NCI-H2029 treated with DMSO at 0.1 percent for 48 hours (cell line): ENCODE measurements around the gene IL17RA.
"Not testable (repeated sequence)": the region's sequence is repeated elsewhere in the genome, so short reads cannot be mapped to it uniquely, and the experiment has no call there.

ENCODE experiments used
- DNase-seq: peaks from one replicate; lab custom pipeline; 2025; lab: John Stamatoyannopoulos, UW

The IL17RA gene, protein sequence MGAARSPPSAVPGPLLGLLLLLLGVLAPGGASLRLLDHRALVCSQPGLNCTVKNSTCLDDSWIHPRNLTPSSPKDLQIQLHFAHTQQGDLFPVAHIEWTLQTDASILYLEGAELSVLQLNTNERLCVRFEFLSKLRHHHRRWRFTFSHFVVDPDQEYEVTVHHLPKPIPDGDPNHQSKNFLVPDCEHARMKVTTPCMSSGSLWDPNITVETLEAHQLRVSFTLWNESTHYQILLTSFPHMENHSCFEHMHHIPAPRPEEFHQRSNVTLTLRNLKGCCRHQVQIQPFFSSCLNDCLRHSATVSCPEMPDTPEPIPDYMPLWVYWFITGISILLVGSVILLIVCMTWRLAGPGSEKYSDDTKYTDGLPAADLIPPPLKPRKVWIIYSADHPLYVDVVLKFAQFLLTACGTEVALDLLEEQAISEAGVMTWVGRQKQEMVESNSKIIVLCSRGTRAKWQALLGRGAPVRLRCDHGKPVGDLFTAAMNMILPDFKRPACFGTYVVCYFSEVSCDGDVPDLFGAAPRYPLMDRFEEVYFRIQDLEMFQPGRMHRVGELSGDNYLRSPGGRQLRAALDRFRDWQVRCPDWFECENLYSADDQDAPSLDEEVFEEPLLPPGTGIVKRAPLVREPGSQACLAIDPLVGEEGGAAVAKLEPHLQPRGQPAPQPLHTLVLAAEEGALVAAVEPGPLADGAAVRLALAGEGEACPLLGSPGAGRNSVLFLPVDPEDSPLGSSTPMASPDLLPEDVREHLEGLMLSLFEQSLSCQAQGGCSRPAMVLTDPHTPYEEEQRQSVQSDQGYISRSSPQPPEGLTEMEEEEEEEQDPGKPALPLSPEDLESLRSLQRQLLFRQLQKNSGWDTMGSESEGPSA

DNA sequence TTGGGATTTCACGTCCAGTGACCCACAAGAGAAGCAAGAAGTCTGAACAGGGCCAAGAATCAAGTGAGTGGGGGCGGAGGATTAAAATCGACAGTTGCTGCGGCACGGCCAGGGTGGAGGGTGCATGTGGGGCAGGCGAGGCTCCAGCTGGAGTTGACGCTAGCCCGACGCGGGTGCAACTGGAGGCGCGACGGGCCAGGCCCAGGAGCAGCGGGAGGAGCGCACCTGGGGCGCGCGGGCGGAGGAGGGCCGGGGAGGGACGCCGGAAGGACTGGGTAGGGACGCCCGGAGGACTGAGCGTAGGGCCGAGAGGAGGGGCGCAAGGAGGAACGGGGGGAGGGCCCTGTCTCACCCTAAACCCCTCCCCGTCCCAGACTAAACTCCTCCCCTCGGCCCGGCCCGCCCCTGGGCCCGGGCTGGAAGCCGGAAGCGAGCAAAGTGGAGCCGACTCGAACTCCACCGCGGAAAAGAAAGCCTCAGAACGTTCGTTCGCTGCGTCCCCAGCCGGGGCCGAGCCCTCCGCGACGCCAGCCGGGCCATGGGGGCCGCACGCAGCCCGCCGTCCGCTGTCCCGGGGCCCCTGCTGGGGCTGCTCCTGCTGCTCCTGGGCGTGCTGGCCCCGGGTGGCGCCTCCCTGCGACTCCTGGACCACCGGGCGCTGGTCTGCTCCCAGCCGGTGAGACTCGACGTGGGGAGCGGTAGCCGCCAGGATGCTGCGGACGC is at the start of gene IL17RA:
Gene IL17RA, plus strand, starts transcription at position 447 of the 723 bp plus-strand sequence. Its CDS starts 92 bp downstream, at position 539.
- DNase-seq: peak; percentile 74

DNA sequence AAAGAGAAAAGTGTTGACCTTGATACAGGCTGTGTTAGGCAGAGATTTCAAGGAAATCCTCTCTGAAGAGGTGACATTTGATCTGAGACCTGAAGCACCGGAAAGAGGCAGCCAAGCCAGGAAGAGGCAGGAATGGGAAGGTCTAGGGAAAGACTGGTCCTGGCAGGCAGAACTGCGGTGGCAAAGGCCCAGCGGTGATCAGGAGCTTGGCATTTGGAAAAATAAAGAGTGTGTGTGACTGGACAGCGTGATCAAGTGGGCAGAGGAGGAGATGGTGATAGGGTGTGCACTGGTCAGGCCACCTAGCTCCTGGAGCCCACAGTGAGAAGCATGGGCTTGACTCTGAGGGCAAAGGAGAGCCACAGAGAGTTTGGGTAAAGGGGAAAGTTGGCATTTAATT is 49.6 kb upstream of the IL17RA start:
- peak; percentile 84 for DNase-seq

DNA sequence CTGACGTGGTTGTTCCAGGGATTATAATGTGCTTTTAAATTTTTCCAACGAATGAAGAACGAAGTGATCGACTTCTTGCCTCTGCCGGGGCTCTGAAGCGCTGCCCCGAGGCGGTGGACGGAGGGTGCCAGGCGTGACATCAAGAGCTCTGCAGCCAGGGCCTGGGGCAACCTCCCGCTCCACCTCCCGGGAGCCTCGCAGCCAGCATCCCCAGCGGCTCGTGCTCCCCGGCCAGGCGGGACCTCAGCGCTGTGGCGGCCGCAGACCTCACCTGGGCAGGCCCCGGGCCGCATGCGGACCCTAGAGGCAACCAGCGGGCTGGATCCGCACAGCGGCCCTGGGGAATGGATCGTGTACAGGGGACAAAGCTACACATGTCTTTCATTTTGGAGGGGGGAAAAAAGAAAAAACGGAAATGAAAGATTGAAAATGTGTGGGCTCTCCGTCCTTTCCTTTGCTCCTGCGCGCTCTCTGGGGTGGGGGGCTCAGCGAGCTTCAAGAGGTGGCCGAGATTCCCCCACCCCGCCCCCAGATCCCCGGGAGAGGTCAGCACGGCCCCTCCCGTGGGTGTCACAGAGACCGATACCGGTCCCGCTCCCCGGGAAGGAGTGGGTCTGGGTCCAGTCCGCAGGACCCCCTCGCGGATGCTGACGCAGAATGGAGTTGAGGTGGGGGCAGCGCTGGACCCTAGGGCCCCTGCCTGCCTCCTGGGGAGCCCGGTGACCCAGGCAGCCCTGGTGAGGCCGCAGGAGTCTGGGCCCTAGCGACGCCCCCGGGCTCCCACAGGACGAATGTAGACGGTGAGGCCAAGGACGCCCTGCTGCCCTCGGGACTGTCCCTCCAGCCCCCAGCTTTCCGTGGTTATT is 48.6 kb upstream of the IL17RA start:
- DNase-seq: not testable (repeated sequence)

DNA sequence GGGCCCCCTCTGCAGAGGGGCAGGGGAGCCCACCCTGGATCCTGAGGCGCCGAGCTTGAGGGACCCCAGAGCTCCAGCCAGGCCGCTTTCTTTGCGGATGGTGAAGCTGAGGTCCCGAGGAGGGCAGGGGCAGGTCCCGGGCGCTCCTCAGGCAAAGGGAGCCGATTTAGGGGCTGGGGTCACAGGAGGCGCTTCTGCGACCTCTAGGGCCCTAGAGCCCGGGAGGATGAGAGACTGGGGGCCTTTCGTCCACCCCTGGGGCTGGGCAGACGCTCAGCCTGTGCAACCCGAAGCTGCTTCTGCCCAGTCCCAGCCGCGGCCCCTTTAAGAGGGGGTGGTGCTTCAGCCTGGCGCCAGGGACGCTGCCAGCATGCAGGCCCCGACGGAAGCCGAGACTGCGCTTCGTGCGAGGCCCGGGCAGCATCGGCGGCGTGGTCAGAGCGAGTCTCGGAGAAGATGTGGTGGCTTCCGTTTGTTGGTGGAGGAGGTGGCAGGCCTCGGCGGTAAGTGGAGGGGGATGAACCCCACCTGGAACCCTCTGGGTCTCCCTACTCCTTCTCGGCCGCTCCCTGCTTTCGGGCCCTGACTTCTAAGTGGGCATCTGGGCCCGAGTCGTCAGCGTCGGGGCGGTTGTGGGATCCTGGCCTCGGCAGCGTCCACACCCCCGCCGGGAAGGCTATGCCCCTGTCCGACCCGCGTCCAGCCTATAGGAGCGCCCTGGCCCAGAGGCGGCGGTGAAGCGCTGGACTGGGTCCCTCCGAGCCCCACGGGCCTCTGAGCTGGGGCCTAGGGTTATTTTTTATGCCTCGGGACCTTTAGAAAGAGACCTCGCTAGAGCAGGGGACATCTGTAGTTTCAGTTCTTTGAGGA is 47.7 kb upstream of the IL17RA start:
- DNase-seq: not testable (repeated sequence)

DNA sequence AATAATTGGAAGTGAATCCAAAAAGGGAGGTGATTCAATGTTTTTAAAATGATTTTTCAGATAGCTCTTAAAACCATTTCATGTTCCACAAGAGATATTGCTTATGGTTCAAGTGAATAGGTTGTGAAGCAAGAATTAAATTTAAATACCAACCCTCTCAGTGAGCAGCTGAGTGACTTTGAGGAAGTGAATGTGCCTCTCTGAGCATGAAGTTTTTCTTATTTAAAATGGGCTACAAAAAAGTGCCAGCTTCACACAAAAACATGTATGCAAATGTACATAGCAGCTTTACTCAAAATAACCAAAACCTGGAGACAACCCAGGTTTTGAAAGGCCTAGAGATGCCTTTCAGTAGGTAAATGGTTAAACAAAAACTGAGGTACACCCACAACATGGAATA is 41.3 kb upstream of the IL17RA start:
- DNase-seq: no peak

DNA sequence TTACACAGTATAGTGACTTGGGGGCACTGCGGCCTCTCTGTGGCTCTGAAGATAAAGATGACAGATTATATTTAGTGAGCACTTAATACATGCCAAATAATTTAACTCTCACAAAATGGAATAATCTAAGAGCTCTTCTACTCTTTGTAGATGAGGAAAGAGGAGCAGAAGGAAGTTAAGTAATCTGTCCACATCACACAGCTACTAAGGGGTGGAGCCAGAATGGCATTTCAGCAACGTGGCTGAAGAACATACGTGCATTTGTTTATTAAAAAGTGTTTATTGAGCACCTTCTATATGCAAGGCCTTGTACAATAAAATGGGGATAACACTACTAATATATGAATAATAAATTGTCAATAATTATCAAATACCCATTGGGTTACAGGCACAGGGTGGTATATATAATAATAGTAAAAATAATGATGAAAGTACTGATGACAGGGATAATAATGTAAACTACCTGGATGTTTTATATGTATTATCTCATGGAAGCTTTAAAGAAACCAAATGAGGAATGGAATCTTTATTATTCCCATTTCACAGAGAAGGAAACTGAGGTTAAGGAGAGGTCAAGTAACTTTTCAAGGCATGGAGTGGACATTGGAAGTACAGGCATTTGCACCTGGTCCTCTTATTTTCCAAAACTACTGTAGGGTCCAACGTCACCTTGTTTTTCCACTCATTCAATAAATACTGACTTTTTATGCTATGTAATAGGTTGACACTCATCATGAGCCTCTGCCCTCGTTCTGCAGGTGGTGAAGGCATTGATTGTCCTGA is 38.0 kb upstream of the IL17RA start:
- no peak for DNase-seq

DNA sequence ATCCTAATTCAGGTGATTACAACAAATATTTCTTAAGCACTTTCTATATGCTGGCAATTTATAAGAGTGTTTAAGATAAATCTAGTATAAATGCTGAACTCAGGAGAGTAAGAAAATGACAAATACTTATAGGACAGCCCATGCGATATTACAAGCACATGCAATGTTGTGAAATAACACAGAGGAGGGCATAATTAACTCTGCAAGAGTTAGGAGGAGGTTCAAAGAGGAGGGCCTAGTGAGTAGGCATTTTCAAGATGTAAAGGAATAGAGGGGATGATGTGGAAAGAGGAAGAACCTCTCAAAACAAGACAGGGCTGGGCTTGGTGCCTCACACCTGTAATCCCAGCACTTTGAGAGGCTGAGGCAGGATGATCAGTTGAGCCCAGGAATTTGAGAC is 37.1 kb upstream of the IL17RA start:
- DNase-seq: no peak

DNA sequence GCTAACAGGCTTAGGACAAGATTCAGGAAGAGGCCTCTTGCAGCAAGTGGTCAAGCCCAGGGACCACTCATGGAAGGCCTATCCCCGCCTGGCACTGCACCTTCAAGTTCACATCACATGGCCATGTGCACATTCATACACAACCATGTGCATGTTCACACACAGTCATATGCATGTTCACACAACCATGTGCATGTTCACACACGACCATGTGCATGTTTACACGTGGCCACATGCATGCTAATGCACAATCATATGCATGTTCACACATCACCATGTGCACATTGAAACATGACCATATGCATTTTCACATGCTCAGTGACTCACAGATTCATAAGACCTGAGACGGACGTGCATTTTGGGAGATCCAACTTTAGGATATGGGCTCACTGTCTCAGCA is 28.7 kb upstream of the IL17RA start:
- no peak for DNase-seq

DNA sequence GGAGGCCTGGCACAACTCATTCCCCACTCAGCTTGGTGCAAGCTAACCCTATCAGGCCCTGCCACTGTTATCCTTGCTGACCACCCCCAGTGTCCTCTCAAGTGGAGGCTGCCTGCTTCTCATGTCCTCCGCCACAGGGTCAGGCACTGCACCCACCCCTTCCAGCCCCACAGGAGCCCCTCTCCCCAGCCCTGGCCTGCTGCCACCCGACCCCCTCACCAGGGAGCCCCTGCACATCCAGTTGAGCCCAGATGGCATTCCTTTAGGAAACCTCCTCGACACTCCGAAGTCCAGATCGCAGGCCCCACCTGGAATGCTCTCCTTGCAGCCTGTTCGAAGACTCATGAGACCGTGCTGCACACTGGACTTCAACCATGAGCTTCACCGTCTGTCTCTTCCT is 28.0 kb upstream of the IL17RA start:
- DNase-seq: no peak

DNA sequence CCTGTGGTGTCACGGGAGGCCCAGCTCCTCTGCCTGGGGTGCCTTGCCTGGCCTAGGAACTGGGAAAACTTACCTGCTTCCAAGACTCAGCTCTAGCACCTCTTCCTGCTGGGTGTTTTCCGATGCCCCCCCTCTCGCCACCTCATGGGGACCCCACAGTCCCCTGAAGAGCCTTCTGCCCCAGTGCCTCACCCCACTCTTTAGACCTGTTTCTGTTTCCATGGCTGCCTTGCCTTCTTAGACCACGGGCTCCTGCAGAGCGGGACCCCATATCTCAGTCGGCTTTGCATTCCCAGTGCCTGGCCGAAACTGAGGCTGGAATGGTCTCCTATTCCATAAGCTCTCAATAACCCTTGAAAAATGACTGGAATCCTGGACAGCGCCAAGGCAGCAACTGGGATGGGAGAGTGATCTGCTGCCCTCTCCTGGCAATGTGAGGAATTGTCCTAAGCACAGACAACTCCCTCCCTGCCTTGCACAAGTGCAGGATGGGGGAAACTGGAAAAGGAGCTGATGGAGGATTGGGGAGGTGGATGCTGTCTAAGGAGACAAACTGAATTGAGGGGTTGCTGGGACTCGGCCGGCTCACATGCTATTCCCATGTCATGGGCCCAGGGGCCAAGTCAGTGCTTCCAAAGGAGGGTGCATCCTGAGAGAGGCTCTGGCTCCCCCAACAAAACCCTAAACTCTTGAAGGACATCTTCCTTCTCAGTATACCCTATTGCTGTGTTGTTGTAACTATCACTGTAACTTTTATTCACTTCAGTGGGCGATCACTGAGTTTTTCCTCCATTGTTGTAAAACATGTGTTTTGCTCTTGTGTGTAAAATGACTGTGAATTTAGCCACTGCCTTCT is 26.6 kb upstream of the IL17RA start:
- DNase-seq: peak; percentile 76

DNA sequence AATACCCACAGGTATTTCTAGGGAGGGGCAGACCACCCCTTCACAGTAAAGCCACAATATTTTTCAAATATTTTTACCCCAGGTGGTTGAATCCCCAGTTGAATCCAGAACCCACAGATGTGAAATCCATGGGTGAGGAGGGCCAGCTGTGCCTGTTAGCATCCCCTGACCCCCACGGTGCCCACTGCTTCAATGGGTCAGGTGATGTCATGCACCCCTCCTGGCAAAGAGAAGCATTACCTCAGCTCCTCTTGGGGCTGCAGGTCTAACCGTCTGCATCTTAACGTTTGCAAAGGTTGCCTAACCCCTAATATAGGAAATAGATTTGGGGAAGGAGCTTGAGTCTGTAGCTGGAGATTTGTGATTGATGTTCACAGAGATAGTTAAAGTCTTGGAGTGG is 24.7 kb upstream of the IL17RA start:
- DNase-seq: no peak

DNA sequence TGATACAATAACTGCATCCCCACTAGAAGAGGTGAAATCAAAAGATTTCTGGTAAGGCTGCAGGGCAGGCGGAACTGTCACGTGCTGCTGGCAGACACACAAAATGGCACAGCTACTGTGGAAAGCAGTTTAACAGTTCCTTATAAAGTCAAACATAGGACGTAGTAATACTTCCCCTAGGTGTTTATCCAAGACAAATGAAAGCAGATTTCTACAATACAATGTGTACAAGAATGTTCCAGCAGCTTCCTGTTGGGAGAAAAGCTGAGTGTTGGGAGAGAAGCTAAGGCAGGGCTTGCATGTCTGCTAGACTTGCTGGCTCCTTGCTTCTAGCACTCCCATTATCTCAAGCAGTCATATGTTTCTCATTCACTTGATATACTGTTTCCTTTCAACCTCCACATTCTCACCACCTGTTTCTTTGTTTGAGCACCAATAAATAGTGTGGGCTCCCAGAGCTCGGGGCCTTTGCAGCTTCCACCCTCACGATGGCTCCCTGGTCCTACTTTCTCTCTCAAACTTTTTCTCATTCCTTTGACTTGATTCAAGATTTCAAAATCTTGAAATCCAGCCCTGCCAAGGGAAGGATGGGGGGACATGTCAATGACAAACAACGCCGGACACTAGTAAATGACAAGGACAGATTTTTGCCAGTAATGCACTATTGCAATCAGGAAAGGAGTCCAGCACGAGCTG is 21.2 kb upstream of the IL17RA start:
- no peak for DNase-seq

DNA sequence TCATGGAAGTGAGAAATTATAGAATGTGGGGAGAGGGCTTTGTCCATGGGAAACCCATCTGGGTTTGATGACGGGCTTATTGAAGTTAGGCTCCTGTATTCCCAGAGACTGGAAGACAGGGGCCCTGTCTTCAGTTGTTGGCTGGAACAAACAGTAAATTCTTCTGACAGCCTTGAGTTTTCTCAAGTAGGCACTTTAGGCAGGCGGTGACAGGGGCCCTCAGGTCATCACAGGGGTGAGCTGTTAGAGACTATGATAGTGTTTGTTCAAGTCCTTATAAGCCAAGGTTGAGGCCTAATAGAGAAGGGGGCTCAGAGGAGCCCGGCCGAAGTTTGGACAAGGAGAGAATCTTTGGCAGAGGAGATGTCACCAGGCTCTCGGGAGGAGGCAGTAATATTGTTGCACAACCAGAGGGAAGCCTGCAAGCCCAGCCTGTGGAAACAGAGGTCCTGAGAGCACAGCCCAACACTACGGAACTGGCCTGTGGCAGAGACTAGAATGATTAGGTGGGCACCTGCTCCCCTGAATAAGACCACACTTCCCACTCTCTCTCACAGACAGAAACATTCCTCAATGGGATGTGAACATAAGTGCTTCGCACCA is 20.2 kb upstream of the IL17RA start:
- DNase-seq: no peak

DNA sequence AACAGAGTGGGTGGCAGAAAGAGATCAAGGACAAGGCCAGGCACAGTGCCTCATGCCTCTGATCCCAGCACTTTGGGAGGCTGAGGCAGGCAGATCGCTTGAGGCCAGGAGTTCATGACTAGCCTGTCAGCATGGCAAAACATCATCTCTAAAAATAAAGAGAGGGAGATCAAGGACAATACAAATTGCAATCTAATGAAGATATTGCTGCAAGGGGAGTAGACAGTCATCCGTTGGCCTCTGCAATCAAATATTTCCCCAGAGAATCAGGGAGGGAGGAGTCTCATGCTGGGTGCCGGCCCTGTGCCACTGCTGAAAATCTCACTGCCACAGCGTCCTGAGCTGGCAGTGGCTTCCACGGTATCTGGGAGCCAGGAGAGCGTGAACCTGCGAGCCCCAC is 19.4 kb upstream of the IL17RA start:
- no peak for DNase-seq

DNA sequence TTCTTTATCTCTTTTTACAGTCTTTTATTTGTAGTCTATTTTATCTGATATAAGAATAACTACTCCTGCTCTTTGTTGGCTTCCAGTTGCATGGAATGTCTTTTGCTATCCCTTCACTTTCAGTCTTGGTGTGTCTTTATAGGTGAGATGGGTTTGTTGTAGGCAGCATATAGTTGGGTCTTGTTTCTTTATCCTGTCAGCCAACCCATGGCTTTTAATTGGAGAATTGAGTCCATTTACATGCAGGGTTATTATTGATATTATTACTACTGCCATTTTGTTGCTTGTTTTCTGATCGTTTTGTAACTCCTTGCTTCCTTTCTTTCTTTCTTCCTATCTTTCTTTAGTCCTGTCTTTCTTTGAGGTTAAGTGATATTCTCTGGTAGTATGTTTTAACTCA is 11.9 kb upstream of the IL17RA start:
- no peak for DNase-seq

DNA sequence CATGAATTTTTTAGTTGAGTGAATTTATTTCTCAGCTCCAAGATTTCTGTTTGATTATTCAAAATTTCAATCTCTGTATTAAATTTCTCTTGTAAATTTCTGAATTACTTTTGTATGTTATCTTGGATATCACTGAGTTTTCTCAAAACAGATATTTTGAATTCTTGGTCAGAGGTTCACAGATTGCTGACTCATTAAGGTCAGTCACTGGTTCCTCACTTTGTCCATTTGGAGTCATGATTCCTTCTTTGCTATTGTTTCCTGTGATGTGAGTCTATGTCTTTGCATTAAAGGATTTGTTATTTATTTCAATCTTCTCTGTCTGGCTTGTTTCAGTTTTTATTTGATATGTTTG is 10.2 kb upstream of the IL17RA start:
- DNase-seq: no peak

DNA sequence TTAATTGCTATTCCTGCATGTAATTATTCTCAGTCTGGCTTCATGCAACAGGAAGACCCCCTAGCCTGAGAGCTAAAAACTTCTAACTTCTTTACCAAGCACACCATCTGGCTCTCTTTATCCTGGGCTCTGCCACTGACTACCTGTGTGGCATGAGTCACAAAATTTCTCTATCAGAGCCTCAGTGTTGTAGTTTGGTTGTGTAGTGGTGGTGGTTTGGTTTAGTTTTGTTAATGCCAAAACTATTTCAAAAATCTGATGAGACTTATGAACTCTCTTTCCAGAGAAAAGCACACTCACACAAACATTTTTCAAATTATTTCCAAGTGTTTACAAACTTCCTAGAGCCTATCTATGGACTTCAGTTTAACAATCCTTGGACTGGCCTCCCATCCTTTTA is 7.5 kb upstream of the IL17RA start:
- no peak for DNase-seq

DNA sequence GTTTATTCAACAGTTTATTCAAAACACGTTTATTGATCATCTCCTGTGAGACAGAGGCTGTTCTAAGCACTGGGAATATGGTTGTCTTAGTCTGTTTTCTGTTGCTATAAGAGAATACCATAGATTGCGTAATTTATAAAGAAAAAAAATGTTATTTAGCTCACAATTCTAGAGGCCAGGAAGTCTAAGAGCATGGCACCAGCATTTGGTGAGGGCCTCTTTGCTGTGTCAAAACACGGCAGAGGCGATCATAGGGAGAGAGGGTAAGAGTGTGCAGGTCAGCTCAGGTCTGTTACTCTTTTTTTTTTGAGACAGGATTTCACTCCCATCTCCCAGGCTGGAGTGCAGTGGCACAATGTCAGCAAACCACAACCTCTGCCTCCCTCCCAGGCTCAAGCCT is 5.2 kb upstream of the IL17RA start:
- no peak for DNase-seq
